Skeletal muscle tissue (tissue), 4 donors: Measurements from ENCODE around the gene B4GALT5. TPM values are rescaled to one million over a fixed set of nuclear protein-coding genes. Genes with fewer than 3 reads are reported as not detected.
A peak's percentile ranks its signal among the peaks of the same experiment; 100 is the strongest.
"Not testable (repeated sequence)": the region's sequence is repeated elsewhere in the genome, so short reads cannot be mapped to it uniquely, and the experiment has no call there.

Experiments
- H3K27ac ChIP-seq: one replicate; pipeline ENCODE4 v1.7.0; 2013; ENCODE audit warnings: mild to moderate bottlenecking, low read depth, low read length, inconsistent platforms
- H3K27me3 ChIP-seq, 3 donors: one replicate each; pipeline ENCODE4 v1.7.0; 2013; ENCODE audit warnings: low read length in 3 of 3; ENCODE audit not compliant: control insufficient read depth in 3 of 3, insufficient read depth in 3 of 3
- H3K36me3 ChIP-seq, 3 donors: one replicate each; pipeline ENCODE4 v1.7.0; 2013; ENCODE audit warnings: low read length in 3 of 3; ENCODE audit not compliant: control insufficient read depth in 3 of 3, insufficient read depth in 3 of 3
- H3K4me1 ChIP-seq, 3 donors: one replicate each; pipeline ENCODE4 v1.7.0; 2013; ENCODE audit warnings: low read length in 3 of 3, mild to moderate bottlenecking in 3 of 3; ENCODE audit not compliant: control insufficient read depth in 3 of 3, insufficient read depth in 3 of 3
- H3K4me3 ChIP-seq, 3 donors: one replicate each; pipeline ENCODE4 v1.7.0; 2013; ENCODE audit warnings: low read length in 3 of 3
- H3K9ac ChIP-seq, 3 donors: one replicate each; pipeline ENCODE4 v1.7.0; 2013; ENCODE audit warnings: low read length in 3 of 3, mild to moderate bottlenecking in 3 of 3, moderate library complexity in 2 of 3, low read depth in 1 of 3
- H3K9me3 ChIP-seq, 3 donors: one replicate each; pipeline ENCODE4 v1.7.0; 2013; ENCODE audit warnings: low read length in 3 of 3; ENCODE audit not compliant: control insufficient read depth in 3 of 3
- total RNA-seq: library from RNA; depleted of rRNA; stranded (reverse); fragments of >200 nt; gene quantifications from one replicate; pipeline ENCODE4 v1.2.3, GENCODE V29; 2014
- donor health status: Osteomylitis.

B4GALT5 gene
- total RNA-seq, 1 donor from 2014 or later, result 14.6 TPM

GRCh38 chr20:49739042-49739441 lies 25.4 kb upstream of the B4GALT5 start:
- Histone ChIP-seq H3K36me3 (no peaks in the 10 kb centered on the region), H3K4me1 (no peaks in the 10 kb centered on the region), H3K27me3 (no peaks in the 10 kb centered on the region), H3K9ac (no peak overlapping the region), H3K9me3 (no peaks in the 10 kb centered on the region), H3K27ac (no peak overlapping the region), H3K4me3 (no peak overlapping the region)

GRCh38 chr20:49737260-49737659 lies 23.6 kb upstream of the B4GALT5 start:
- H3K27ac ChIP-seq, result no peak overlapping the region

DNA sequence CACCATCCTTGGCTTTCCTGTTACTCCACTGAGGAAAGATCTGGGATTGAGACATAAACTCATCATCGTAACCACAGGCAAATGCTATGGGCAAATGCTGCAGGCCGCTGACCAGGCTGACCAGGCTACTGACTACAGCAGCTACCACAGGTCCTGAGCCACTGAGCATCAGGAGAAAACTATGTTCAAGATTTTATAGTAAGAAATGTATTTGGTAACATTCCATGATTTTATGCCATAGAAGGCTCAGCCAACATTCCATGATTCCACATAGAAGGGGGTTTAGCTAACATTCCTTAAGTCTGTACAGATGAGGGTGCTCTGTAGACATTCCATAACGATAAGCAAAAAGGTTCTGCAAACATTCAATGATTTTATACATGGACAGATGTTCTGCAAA lies 16.1 kb upstream of the B4GALT5 start:
- H3K4me1 ChIP-seq, result peaks cover 0 to 2% (median 0%) of the 10 kb centered on the region in 3 donors
- H3K36me3 ChIP-seq, result no peaks in the 10 kb centered on the region
- H3K4me3 ChIP-seq, result no peak overlapping the region
- peaks cover 0 to 2% (median 0%) of the 10 kb centered on the region in 3 donors for H3K9me3 ChIP-seq
- no peaks in the 10 kb centered on the region for H3K27me3 ChIP-seq
- H3K27ac ChIP-seq, result no peak overlapping the region
- H3K9ac ChIP-seq, result no peak overlapping the region

More at GRCh38 chr20:49737260-49737659, 23.6 kb upstream of the B4GALT5 start:
- no peaks in the 10 kb centered on the region for H3K36me3 ChIP-seq
- no peaks in the 10 kb centered on the region for H3K27me3 ChIP-seq
- no peak overlapping the region for H3K4me3 ChIP-seq
- no peak overlapping the region for H3K9ac ChIP-seq
- no peaks in the 10 kb centered on the region for H3K4me1 ChIP-seq
- no peaks in the 10 kb centered on the region for H3K9me3 ChIP-seq

DNA sequence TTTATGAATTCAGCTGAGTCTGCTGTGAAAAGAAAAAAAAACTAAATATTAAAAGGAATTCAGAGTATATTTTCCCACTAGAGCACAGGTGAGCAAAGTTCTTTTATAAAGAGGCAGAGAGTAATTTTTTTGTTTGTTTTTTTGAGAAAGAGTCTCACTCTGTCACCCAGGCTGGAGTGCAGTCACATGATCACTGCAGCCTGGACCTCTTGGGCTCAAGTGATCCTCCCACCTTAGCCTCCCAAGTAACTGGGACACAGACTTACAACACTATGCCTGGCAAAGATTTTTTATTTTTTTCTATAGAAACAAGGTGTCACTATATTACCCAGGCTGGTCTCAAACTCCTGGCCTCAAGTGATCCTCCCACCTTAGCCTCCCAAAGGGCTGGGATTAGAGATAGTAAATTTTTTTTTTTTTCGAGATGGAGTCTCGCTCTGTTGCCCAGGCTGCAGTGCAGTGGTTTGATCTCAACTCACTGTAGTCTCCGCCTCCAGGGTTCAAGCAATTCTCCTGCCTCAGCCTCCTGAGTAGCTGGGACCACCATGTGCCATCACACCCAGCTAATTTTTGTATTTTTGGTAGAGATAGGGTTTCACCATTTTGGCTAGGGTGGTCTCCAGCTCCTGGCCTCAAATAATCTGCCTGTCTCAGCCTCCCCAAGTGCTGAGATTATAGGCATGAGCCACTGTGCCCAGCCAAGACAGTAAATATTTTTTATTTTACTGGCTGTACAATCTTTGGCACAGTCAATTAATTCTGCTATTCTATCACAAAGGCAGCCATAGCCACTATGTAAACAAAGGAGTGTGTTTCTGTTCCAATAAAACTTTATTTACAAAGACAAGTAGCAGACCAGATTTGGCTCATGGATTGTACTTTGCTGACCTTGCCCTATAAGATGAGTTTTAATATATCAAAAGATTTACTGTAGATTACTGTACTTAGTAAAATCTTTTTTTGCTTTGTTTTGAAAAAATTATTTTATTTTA lies 14.5 kb upstream of the B4GALT5 start:
- no peak overlapping the region for H3K27ac ChIP-seq
- peaks cover 0 to 6% (median 5%) of the 10 kb centered on the region in 3 donors for H3K4me1 ChIP-seq

GRCh38 chr20:49727478-49727877 lies 13.8 kb upstream of the B4GALT5 start:
- H3K9me3 ChIP-seq, result peaks cover 0 to 2% (median 0%) of the 10 kb centered on the region in 3 donors
- H3K27ac ChIP-seq, result no peak overlapping the region
- no peaks in the 10 kb centered on the region for H3K27me3 ChIP-seq
- H3K9ac ChIP-seq, result no peak overlapping the region
- H3K4me1 ChIP-seq, result peaks cover 0 to 6% (median 5%) of the 10 kb centered on the region in 3 donors
- H3K4me3 ChIP-seq, result no peak overlapping the region
- H3K36me3 ChIP-seq, result no peaks in the 10 kb centered on the region

More for the DNA sequence above, 14.5 kb upstream of the B4GALT5 start:
- no peaks in the 10 kb centered on the region for H3K36me3 ChIP-seq
- H3K9ac ChIP-seq, result no peak overlapping the region
- H3K9me3 ChIP-seq, result peaks cover 0 to 2% (median 0%) of the 10 kb centered on the region in 3 donors
- no peaks in the 10 kb centered on the region for H3K27me3 ChIP-seq
- no peak overlapping the region for H3K4me3 ChIP-seq

- H3K36me3 ChIP-seq, result no peaks in the 10 kb centered on the region
- H3K4me1 ChIP-seq, result peaks cover 2 to 6% (median 5%) of the 10 kb centered on the region in 3 donors
- peak overlapping the region; percentile 22 for H3K27ac ChIP-seq
- peaks cover 0 to 2% (median 0%) of the 10 kb centered on the region in 3 donors for H3K9me3 ChIP-seq
- H3K4me3 ChIP-seq, result no peak overlapping the region
- H3K27me3 ChIP-seq, result no peaks in the 10 kb centered on the region
- peak overlapping the region in 1 of 3 donors; percentile 8 for H3K9ac ChIP-seq
Measured at GRCh38 chr20:49725694-49726093, 12.0 kb upstream of the B4GALT5 start.

DNA sequence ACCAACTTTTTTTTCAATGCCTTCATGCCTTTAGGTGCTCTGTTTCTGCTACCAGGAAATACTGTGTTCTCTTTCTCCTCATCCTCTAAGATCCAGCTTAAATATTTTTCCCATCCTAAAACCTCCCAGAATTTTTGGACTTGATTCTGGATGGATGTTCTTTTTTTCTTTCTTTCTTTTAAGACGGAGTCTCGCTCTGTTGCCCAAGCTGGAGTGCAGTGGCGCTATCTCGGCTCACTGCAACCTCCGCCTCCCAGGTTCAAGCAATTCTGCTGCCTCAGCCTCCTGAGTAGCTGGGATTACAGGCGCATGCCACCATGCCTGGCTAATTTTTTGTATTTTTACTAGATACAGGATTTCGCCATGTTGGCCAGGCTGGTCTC lies 11.5 kb upstream of the B4GALT5 start:
- peak overlapping the region in 1 of 3 donors; percentile 43 for H3K4me3 ChIP-seq
- H3K9ac ChIP-seq, H3K27me3 ChIP-seq, H3K36me3 ChIP-seq, H3K9me3 ChIP-seq, H3K4me1 ChIP-seq: not testable (repeated sequence)
- peak overlapping the region; percentile 22 for H3K27ac ChIP-seq

- Histone ChIP-seq H3K27me3 (no peaks in the 10 kb centered on the region), H3K36me3 (no peaks in the 10 kb centered on the region), H3K4me1 (peaks cover 2 to 6% (median 5%) of the 10 kb centered on the region in 3 donors), H3K9me3 (peaks cover 0 to 2% (median 0%) of the 10 kb centered on the region in 3 donors), H3K9ac (no peak overlapping the region), H3K27ac (peak overlapping the region; percentile 21), H3K4me3 (peak overlapping the region in 1 of 3 donors; percentile 43)
Measured at GRCh38 chr20:49724408-49725223, 10.9 kb upstream of the B4GALT5 start.

DNA sequence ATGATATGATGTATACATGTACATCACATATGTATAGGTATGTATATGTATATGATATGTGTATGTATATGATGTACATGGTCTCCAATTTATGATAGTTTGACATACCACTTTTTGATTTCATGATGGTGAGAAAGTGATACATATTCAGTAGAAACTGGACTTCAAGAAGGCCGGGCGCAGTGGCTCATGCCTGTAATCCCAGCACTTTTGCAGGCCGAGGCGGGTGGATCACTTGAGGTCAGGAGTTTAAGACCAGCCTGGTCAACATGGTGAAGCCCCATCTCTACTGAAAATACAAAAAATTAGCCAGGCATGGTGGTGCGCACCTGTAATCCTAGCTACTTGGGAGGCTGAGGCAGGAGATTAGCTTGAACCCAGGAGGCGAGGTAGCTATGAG lies 10.1 kb upstream of the B4GALT5 start:
- not testable (repeated sequence) for H3K9ac ChIP-seq, H3K4me3 ChIP-seq, H3K27me3 ChIP-seq, H3K9me3 ChIP-seq, H3K36me3 ChIP-seq, H3K4me1 ChIP-seq, H3K27ac ChIP-seq
